DND-41 (cell line): ENCODE measurements around the gene PTPN3.

Experiments
- ATAC-seq: fragments of 200-7000 bp; cut with Tn5 transposase; 3 replicates; pipeline ENCODE4 v1.9.1; 2021; ENCODE audit warnings: low read depth; ENCODE audit not compliant: insufficient read depth
- DNase-seq: peaks from one replicate; pipeline ENCODE4 v3.0.0-alpha.2; 2020
- H2AFZ ChIP-seq: 2 replicates; pipeline ENCODE4 v1.6.0; 2012; ENCODE audit warnings: low read depth, low read length
- H3K27ac ChIP-seq: 2 replicates; pipeline ENCODE4 v1.5.1; 2012; ENCODE audit warnings: low read length, inconsistent platforms
- H3K27me3 ChIP-seq: fragments of 200-600 bp; sonication (generic); 2 replicates; pipeline ENCODE4 v1.6.0; 2012; ENCODE audit warnings: low read length, mild to moderate bottlenecking, inconsistent platforms; ENCODE audit not compliant: insufficient read depth, poor library complexity
- H3K36me3 ChIP-seq: 2 replicates; pipeline ENCODE4 v1.5.1; 2012; ENCODE audit warnings: low read length, inconsistent platforms; ENCODE audit not compliant: insufficient read depth
- H3K4me1 ChIP-seq: 2 replicates; pipeline ENCODE4 v1.5.1; 2012; ENCODE audit warnings: mild to moderate bottlenecking, low read length; ENCODE audit not compliant: insufficient read depth
- H3K4me2 ChIP-seq: 2 replicates; pipeline ENCODE4 v1.6.0; 2012; ENCODE audit warnings: mild to moderate bottlenecking, moderate library complexity, low read length, inconsistent platforms; ENCODE audit not compliant: insufficient read depth
- H3K4me3 ChIP-seq, 2 experiments: fragments of 200-600 bp in 1 of 2; shearing (Covaris generic) in 1 of 2; 2 replicates each; pipeline ENCODE4 v1.5.1; 2012 to 2016; ENCODE audit warnings: inconsistent platforms in 2 of 2, low read length in 2 of 2, mild to moderate bottlenecking in 2 of 2, low read depth in 1 of 2, moderate library complexity in 1 of 2
- H3K79me2 ChIP-seq: 2 replicates; pipeline ENCODE4 v1.6.0; 2012; ENCODE audit warnings: low read length, inconsistent platforms; ENCODE audit not compliant: insufficient read depth
- H3K9ac ChIP-seq: 2 replicates; pipeline ENCODE4 v1.6.0; 2012; ENCODE audit warnings: low read depth, mild to moderate bottlenecking, inconsistent platforms, low read length, moderate library complexity
- H3K9me3 ChIP-seq: 2 replicates; pipeline ENCODE4 v1.5.1; 2012; ENCODE audit warnings: low read length, moderate library complexity, mild to moderate bottlenecking, inconsistent platforms; ENCODE audit not compliant: insufficient read depth, severe bottlenecking
- H4K20me1 ChIP-seq: 2 replicates; pipeline ENCODE4 v1.6.0; 2012; ENCODE audit warnings: low read length; ENCODE audit not compliant: insufficient read depth
- EZH2 ChIP-seq: IDR thresholded peaks from 3 replicates; pipeline ENCODE4 v1.6.1; 2012; ENCODE audit warnings: borderline replicate concordance, low read depth, mild to moderate bottlenecking, moderate library complexity, low read length, inconsistent platforms; ENCODE audit not compliant: severe bottlenecking
- TF ChIP-seq, protein P1 (sequence below): IDR thresholded peaks from 2 replicates; pipeline ENCODE4 v1.5.1; 2012; ENCODE audit warnings: borderline replicate concordance, low read length, moderate library complexity, mild to moderate bottlenecking; ENCODE audit not compliant: poor library complexity, severe bottlenecking; ENCODE audit errors: extremely low read depth

The PTPN3 gene

DNA sequence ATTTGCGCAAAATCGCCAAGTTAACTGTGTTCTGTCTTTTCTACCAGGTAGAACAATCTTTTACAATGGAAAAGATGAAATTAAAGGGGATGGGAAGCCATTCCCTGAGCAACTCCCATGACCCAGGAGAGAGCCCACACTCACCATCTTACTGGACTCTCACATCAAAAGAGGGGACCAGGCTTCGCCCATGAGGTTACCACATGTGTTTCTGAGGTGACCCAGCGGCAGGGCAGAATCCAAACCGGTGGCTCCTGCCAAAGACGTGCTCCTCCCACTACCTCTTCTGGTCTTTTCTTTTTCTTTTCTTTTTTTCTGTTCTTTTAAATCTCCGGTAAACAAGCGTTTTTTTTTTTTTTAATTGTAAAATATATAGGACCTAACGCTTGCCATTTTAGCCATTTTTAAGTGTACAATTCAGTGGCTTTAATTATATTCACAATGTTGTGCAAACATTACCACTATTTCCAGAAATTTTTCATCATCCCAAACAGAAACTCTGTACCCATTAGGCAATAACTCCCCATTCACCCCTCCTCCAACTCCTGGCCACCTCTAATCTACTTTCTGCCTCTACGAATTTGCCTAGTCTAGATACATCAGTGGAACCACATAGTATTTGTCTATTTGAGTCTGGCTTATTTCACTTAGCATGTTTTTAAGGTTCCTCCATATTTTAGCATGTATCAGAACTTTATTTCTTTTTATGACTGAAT is 19.3 kb downstream of the PTPN3 start:
- ATAC-seq: no peak
- Histone ChIP-seq H3K4me2 (no peak overlapping the region), H4K20me1 (no peaks in the 10 kb centered on the region), H3K27me3 (no peaks in the 10 kb centered on the region), H3K4me1 (no peaks in the 10 kb centered on the region), H3K9me3 (no peaks in the 10 kb centered on the region), H3K27ac (no peak overlapping the region), H2AFZ (no peak overlapping the region), H3K9ac (no peak overlapping the region), H3K36me3 (no peaks in the 10 kb centered on the region), H3K4me3 (no peak overlapping the region), H3K79me2 (no peaks in the 10 kb centered on the region)
- TF ChIP-seq, protein P1, sequence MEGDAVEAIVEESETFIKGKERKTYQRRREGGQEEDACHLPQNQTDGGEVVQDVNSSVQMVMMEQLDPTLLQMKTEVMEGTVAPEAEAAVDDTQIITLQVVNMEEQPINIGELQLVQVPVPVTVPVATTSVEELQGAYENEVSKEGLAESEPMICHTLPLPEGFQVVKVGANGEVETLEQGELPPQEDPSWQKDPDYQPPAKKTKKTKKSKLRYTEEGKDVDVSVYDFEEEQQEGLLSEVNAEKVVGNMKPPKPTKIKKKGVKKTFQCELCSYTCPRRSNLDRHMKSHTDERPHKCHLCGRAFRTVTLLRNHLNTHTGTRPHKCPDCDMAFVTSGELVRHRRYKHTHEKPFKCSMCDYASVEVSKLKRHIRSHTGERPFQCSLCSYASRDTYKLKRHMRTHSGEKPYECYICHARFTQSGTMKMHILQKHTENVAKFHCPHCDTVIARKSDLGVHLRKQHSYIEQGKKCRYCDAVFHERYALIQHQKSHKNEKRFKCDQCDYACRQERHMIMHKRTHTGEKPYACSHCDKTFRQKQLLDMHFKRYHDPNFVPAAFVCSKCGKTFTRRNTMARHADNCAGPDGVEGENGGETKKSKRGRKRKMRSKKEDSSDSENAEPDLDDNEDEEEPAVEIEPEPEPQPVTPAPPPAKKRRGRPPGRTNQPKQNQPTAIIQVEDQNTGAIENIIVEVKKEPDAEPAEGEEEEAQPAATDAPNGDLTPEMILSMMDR: no peak
- TF ChIP-seq EZH2: no peak
- no peak for DNase-seq

DNA sequence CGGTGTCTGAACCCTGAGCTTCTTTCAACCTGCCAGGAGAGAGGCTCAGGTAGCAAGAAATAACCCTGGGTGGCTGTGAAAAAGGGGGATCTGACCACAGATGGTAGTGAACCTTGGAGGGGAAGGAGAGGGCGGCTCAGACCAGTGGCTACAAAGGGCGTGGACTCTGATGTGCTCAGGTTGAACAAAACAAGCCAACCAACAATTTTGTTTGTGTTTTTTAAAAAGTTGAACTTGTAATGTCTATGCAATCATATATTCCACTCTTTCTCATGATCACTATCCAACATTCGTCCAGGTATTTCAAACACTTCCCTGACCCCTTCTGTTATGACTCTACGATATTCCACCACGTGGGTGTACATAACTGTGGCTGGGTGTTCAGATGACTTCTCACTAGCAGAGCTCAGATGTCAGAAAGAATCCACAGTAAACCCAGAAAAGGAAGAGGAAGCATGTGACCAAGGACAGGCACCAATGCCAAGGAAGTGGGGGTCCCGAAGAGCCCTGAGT is 20.0 kb downstream of the PTPN3 start:
- TF ChIP-seq, protein P1: no peak
- TF ChIP-seq EZH2: no peak
- Histone ChIP-seq H3K9ac (no peak overlapping the region), H3K79me2 (no peaks in the 10 kb centered on the region), H3K36me3 (no peaks in the 10 kb centered on the region), H3K4me3 (no peak overlapping the region), H3K4me2 (no peak overlapping the region), H3K27ac (no peak overlapping the region), H3K27me3 (no peaks in the 10 kb centered on the region), H3K9me3 (no peaks in the 10 kb centered on the region), H4K20me1 (no peaks in the 10 kb centered on the region), H2AFZ (no peak overlapping the region), H3K4me1 (no peaks in the 10 kb centered on the region)
- DNase-seq (no peak), ATAC-seq (no peak)

DNA sequence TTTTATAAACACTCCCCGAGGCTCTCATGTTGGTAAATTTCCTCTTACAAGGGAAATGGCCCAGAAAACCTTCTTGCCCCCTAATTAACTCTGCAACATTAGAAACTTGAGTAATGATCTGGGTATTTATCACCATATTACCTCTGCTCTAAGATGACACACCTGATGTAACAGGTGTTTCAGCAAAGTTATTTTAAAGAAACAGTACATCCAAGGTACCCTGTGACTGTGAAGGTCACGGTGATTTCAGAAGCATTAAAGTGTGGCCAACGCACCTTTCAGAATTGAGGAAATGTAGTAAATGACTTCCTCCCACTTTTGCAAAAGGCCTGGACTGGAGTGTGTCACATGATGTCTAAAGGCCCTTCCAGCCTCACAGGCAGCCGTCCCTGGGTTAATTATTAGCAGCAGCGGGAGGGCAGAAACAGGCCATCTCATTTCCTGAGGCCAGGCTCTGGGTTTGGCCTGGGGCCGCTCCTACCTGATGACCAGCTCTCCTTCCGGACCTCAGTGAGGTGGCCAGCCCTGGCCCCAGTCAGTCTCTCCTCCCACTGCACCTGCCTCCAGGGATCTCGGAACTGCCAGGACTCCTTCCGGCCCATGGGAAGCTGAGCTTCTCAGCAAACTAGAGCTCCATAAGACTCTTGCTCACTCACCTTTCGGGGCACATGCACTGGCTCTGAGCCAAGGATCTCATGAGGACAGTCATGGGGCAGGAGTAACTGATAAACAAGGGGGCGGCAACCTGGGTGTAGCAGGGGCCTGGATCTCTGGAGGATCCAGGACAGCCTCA is 20.7 kb downstream of the PTPN3 start:
- Histone ChIP-seq H3K4me1 (no peaks in the 10 kb centered on the region), H3K79me2 (no peaks in the 10 kb centered on the region), H3K9me3 (no peaks in the 10 kb centered on the region), H3K9ac (no peak overlapping the region), H3K27ac (no peak overlapping the region), H3K4me3 (no peak overlapping the region), H2AFZ (no peak overlapping the region), H3K4me2 (no peak overlapping the region), H3K36me3 (no peaks in the 10 kb centered on the region), H4K20me1 (no peaks in the 10 kb centered on the region), H3K27me3 (no peaks in the 10 kb centered on the region)
- no peak for TF ChIP-seq EZH2
- TF ChIP-seq, protein P1: no peak
- DNase-seq (no peak), ATAC-seq (no peak)
